ENCODE data around the gene ZSWIM4.

DNA sequence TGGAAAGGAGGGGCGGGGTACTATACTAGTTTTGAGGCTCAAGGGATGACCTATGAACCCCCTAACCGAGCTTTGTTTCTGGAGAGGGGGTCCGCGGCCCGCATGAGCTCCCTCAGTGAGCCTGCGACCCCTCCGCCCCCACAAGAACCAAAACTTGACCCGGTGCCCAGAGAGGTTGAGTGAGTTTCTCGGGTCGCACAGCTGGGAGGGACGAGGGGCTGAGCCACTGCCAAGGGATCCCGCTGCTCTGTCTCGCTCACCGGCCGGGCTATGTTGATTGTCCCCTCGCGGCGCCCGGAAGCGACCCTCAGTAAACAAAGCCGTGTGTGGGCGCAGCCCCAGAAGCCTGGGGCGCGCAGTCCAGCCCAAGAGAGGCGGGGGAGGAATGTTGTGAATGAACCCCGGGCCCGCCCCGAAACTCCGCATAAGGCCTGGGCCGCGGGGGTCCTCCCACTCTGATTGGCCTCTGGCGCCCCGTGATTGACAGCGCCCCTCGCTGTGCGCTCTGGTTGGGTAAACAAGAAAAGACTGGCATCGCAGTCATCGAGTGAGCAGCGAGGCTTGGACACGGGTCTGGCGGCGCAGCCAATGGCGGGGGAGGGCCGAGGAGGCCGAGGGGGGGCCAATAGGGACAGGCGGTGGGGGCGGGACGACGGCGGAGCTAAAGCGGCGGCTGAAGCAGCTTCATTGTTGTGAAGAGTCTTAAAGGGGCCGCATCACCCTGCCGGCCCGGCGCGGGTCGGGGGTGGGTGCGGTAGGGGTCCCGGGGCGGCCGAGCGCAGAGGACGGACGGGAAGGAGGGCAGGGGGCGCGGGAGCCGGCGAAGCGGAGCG is at the start of gene ZSWIM4:
- TF ChIP-seq, protein P1, sequence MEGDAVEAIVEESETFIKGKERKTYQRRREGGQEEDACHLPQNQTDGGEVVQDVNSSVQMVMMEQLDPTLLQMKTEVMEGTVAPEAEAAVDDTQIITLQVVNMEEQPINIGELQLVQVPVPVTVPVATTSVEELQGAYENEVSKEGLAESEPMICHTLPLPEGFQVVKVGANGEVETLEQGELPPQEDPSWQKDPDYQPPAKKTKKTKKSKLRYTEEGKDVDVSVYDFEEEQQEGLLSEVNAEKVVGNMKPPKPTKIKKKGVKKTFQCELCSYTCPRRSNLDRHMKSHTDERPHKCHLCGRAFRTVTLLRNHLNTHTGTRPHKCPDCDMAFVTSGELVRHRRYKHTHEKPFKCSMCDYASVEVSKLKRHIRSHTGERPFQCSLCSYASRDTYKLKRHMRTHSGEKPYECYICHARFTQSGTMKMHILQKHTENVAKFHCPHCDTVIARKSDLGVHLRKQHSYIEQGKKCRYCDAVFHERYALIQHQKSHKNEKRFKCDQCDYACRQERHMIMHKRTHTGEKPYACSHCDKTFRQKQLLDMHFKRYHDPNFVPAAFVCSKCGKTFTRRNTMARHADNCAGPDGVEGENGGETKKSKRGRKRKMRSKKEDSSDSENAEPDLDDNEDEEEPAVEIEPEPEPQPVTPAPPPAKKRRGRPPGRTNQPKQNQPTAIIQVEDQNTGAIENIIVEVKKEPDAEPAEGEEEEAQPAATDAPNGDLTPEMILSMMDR (IDR thresholded peaks at IDR 0.05): no peak
- TF ChIP-seq SIN3A (IDR thresholded peaks at IDR 0.05; ENCODE audit: borderline replicate concordance, insufficient read depth, low read depth, low read length) (no peak), POLR2AphosphoS5 (IDR thresholded peaks at IDR 0.05; ENCODE audit: low read depth, low read length) (peak; percentile 9; the same call in 1 of the 2 replicates), TCF7L2 (IDR thresholded peaks at IDR 0.05; ENCODE audit: low read depth, low read length) (no peak)
- TF ChIP-seq, protein P2, sequence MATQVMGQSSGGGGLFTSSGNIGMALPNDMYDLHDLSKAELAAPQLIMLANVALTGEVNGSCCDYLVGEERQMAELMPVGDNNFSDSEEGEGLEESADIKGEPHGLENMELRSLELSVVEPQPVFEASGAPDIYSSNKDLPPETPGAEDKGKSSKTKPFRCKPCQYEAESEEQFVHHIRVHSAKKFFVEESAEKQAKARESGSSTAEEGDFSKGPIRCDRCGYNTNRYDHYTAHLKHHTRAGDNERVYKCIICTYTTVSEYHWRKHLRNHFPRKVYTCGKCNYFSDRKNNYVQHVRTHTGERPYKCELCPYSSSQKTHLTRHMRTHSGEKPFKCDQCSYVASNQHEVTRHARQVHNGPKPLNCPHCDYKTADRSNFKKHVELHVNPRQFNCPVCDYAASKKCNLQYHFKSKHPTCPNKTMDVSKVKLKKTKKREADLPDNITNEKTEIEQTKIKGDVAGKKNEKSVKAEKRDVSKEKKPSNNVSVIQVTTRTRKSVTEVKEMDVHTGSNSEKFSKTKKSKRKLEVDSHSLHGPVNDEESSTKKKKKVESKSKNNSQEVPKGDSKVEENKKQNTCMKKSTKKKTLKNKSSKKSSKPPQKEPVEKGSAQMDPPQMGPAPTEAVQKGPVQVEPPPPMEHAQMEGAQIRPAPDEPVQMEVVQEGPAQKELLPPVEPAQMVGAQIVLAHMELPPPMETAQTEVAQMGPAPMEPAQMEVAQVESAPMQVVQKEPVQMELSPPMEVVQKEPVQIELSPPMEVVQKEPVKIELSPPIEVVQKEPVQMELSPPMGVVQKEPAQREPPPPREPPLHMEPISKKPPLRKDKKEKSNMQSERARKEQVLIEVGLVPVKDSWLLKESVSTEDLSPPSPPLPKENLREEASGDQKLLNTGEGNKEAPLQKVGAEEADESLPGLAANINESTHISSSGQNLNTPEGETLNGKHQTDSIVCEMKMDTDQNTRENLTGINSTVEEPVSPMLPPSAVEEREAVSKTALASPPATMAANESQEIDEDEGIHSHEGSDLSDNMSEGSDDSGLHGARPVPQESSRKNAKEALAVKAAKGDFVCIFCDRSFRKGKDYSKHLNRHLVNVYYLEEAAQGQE (IDR thresholded peaks at IDR 0.05; ENCODE audit: insufficient read depth in 1 of 2, low read depth in 2 of 2, low read length in 1 of 2): no peak

Data from Panc1 (cell line).